ENCODE measurements around the gene PCAT7.

The PCAT7 gene

GRCh38 chr9:94603259-94604160 is 48.6 kb downstream of the PCAT7 start:
- DNase-seq (ENCODE audit: low read depth): peak; percentile 32

GRCh38 chr9:94606646-94607422 is 52.0 kb downstream of the PCAT7 start:
- no peak for DNase-seq (ENCODE audit: low read depth)

- DNase-seq (ENCODE audit: low read depth): no peak
Measured at GRCh38 chr9:94607423-94607691, 52.5 kb downstream of the PCAT7 start.

DNA sequence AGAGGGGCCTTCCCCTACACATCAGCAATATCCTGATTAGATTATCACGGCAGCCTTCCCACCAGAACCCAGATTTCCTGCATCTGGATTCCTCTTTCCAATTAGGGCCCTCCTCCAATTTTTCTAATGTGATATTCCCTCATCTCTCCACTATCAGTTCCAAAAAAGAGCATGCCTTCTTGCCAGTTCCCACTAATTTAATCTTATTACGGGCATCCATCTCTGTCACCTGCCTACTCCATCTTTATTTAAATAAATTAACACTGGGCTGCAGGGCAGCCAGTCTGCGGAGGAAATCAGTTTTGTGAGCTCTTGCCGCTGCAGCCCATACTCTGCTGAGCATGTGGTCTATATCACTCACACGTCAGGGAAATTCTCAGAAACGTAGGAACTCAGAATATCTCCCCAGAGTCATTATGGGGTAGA is 55.3 kb downstream of the PCAT7 start:
- no peak for DNase-seq (ENCODE audit: low read depth)

GRCh38 chr9:94611638-94612068 is 56.8 kb downstream of the PCAT7 start:
- DNase-seq (ENCODE audit: low read depth): no peak

DNA sequence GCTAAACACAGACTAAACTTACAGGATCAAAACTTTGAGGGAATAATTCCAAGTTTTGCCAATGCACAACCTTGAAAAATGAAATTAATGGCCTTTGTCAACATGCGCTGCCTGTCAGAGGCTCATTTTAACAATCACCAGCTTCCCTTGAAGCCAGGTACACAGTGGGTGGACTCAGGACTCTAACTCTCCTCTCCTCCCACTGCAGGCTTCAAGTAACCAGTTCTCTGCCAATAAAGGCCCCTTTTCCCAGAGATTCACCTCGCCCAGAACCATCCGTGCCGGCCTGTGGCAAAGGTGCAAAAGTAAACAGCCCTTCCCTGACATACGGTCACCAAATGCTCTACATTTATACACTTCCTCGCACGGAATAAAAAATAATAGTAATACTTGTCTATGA is 57.2 kb downstream of the PCAT7 start:
- DNase-seq (ENCODE audit: low read depth): no peak

GRCh38 chr9:94613003-94613402 is 58.1 kb downstream of the PCAT7 start:
- DNase-seq (ENCODE audit: low read depth): no peak

- no peak for DNase-seq (ENCODE audit: low read depth)
Measured at GRCh38 chr9:94619026-94619425, 64.1 kb downstream of the PCAT7 start.

Measured in stimulated activated CD8-positive, alpha-beta memory T cell treated with anti-CD3 and anti-CD28 coated beads, Interleukin-15, amount 100 ng/mL, for 1 hour (primary cell).